Lower leg skin (tissue), 3 donors: ENCODE results near the gene VPS13A.

Experiments used
- POLR2A ChIP-seq, 2 donors: fragments of 450-650 bp; IDR thresholded peaks; one replicate each; pipeline ENCODE4 v1.6.1; 2016 to 2017; ENCODE audit warnings: antibody characterized with exemption in 2 of 2, mild to moderate bottlenecking in 1 of 2, moderate library complexity in 1 of 2
- TF ChIP-seq, protein P1 (sequence below), 3 donors: fragments of 450-650 bp; IDR thresholded peaks; one replicate each; pipeline ENCODE4 v1.5.1; 2016; ENCODE audit warnings: antibody characterized with exemption in 3 of 3, mild to moderate bottlenecking in 3 of 3, moderate library complexity in 2 of 3

- TF ChIP-seq POLR2A (IDR thresholded peaks at IDR 0.05) = no peak
- TF ChIP-seq, protein P1, sequence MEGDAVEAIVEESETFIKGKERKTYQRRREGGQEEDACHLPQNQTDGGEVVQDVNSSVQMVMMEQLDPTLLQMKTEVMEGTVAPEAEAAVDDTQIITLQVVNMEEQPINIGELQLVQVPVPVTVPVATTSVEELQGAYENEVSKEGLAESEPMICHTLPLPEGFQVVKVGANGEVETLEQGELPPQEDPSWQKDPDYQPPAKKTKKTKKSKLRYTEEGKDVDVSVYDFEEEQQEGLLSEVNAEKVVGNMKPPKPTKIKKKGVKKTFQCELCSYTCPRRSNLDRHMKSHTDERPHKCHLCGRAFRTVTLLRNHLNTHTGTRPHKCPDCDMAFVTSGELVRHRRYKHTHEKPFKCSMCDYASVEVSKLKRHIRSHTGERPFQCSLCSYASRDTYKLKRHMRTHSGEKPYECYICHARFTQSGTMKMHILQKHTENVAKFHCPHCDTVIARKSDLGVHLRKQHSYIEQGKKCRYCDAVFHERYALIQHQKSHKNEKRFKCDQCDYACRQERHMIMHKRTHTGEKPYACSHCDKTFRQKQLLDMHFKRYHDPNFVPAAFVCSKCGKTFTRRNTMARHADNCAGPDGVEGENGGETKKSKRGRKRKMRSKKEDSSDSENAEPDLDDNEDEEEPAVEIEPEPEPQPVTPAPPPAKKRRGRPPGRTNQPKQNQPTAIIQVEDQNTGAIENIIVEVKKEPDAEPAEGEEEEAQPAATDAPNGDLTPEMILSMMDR (IDR thresholded peaks at IDR 0.05) = no peak
These were observed 250.1 kb downstream of the VPS13A start for GRCh38 chr9:77427256-77427927.
